Caki2 (cell line): ENCODE results near the gene PRRG3. TPM values are rescaled to one million over a fixed set of nuclear protein-coding genes. Genes with fewer than 3 reads are reported as not detected.

ENCODE experiments used
- DNase-seq: peaks from one replicate; pipeline ENCODE4 v3.0.0-alpha.2; 2015; ENCODE audit warnings: low read depth
- in situ Hi-C: cut with HindIII; loops from 2 replicates; pipeline ENCODE4 v1.10.0; 2016; ENCODE audit warnings: low sequenced_read_pairs, low pct_unique_long_range_greater_than_20kb, mixed read lengths
- total RNA-seq: library from RNA; depleted of rRNA; stranded (reverse); fragments of >200 nt; shearing (Covaris generic); gene quantifications from 2 replicates; pipeline ENCODE4 v1.2.3, GENCODE V29; 2014; ENCODE audit warnings: low replicate concordance; rRNA removed

Gene PRRG3
- total RNA-seq, 1 experiment from 2014 or later, result not detected

DNA sequence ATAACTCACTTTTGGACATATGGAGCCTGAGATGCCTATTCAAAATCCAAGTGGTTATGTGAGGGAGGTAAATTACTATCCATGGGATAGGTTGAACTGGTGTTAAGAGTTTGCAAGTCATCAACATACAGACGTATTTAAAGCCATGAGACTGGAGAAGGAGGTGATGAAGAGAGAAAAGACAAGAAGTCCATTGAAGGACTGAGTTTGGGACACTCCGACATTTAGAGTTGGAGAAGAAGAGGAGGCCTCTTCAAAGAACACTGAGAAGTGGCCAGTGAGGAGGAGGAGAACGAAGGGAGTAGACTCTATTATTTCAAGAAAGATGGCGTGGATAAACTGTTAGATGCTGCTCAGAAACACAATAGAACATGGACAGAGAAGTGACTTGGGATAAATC, 39.2 kb downstream of the PRRG3 start, which contains the start of gene CNGA2:
CNGA2 (plus strand) TSS at position 301 of the 400 bp plus-strand sequence. CDS start 3,738 bp downstream, outside the sequence.
- DNase-seq, result no peak
- in situ Hi-C loops, result no loop called here

DNA sequence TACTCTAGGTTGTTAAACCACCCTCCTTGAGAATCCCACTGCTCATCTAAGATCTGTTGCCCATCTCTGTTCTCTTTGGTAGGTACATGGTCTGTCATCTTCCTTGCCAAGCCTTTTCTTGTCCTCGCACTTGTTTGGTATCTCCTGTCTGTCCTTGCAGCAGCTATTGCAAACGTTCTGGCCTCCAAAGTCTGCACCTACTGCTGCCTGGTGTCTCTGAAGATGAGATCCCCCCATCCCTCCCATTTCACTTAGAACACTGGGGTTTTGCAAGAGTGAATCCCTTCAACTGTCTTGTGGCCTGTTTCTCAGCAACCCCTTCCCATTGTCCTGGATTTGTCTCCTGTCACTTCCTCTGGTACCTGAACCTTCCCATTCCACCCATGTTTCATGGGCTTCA, 40.0 kb downstream of the PRRG3 start:
- in situ Hi-C loops, result no loop called here
- no peak for DNase-seq

DNA sequence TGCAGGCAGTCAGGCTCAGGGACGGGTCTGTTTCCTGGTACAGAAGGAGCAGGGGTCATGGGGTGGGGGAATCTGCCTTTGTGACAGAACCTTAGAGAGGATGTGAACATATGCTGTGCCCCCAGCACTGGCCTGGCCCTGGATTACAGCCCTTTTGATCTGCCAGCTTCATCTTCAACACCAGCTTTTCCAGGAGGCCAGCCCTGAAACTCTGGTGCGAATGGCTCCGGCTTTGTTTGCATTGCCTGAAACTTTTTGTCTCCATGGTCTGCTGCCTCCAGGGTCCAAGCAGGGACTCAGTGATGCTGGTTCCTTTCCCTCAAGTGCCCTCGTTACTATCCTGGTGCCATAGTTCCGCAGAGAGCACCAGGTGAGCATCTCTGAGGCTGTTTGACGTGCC, 41.4 kb downstream of the PRRG3 start:
- in situ Hi-C loops, result no loop called here
- no peak for DNase-seq

DNA sequence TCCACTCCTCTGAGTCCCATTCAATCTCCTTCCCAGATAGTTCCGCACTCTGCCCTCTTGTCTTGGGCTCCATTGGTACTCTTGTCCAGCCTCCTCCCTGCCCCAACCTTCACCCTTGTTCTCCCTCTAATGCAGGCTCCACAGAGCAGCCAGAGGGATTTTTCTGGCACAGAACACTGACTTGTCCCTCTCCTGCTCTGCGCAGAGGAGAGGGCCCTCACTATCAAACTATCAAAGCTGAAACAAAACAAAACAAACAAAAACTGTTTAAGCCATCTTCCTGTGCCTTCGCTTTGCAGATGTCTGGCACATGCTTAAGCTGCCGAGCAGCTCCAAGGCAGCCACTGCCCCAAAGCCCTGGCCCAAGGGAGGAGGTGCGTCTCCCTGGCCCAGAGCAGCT, 42.2 kb downstream of the PRRG3 start:
- no peak for DNase-seq
- in situ Hi-C loops, result no loop called here

DNA sequence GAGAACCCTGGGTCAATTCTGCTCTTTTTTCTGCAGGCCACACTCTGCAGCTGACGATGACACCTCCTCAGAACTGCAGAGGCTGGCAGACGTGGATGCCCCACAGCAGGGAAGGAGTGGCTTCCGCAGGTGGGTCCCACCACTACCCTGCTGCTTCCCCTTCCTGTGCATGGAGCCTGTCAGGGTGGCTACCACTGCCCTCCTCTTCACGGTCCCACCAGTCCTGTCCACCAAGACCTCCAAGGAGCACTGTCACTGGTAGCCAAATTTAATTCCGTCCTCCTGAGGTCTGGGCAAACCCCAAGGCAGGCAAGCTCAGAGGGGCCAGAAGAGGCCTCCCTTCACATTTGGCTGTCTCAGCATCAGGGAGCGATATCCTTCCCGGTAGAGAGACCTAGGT, 43.5 kb downstream of the PRRG3 start:
- in situ Hi-C loops, result no loop called here
- DNase-seq, result no peak

DNA sequence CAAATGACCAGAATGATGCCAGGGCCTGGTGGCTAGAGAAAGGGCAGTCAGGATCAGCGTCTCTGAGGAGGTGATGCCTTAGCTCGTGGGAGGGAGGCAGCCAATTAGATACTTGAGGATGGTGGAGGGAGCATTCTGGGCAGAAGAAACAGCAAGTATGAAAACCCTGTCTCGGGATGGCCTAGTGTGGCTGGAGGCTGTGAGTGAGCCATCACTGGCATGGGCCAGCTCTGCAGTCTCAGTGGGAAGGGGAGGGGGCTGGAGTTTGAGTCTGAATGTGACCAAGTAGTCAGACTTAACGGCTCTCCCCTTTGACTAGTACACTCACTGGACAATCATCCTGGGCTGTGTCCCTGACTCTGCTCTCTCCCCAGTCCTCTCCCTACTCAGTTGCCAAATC, 46.3 kb downstream of the PRRG3 start:
- in situ Hi-C loops, result no loop called here
- DNase-seq, result no peak

DNA sequence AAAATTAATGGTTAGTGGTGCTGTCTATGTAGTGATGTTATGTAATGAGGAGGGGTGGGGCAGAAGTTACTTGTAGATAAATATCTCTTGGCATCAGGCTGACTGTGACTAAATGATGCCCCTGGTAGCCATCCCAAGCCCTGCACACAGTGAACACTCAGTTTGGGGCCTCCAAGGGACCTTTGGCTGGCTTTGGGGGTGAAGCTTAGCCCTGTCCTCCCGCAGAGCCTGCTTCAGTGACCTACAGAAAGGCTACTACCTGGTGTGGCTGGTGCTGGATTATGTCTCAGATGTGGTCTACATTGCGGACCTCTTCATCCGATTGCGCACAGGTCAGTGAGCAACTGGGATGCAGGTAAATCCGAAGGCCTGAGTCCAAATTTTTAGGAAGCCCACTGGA, 47.1 kb downstream of the PRRG3 start:
- no peak for DNase-seq
- in situ Hi-C loops, result no loop called here

DNA sequence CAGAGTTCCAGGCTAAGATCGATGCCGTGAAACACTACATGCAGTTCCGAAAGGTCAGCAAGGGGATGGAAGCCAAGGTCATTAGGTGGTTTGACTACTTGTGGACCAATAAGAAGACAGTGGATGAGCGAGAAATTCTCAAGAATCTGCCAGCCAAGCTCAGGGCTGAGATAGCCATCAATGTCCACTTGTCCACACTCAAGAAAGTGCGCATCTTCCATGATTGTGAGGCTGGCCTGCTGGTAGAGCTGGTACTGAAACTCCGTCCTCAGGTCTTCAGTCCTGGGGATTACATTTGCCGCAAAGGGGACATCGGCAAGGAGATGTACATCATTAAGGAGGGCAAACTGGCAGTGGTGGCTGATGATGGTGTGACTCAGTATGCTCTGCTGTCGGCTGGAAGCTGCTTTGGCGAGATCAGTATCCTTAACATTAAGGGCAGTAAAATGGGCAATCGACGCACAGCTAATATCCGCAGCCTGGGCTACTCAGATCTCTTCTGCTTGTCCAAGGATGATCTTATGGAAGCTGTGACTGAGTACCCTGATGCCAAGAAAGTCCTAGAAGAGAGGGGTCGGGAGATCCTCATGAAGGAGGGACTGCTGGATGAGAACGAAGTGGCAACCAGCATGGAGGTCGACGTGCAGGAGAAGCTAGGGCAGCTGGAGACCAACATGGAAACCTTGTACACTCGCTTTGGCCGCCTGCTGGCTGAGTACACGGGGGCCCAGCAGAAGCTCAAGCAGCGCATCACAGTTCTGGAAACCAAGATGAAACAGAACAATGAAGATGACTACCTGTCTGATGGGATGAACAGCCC, 48.6 kb downstream of the PRRG3 start:
- no peak for DNase-seq
- in situ Hi-C loops, result no loop called here

DNA sequence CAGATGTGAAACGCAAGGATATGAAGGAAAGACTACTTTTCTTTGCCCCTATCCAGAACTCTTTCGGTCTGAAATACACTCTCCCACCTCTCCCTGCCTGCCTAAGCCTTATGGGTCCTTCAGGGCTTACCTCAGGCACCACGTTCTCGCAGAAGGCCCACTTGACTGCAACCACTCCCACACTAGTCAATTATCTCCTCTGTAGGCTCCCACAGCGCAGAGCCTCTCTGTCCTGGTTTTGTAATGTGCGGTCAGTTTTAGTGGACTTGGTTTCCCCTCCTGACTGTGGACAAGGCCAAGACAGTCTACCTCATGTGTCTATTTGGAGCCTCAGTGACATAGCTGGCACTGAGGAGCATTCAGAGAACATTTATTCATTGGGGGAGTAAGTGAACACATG, 50.4 kb downstream of the PRRG3 start:
- no peak for DNase-seq
- in situ Hi-C loops, result no loop called here

DNA sequence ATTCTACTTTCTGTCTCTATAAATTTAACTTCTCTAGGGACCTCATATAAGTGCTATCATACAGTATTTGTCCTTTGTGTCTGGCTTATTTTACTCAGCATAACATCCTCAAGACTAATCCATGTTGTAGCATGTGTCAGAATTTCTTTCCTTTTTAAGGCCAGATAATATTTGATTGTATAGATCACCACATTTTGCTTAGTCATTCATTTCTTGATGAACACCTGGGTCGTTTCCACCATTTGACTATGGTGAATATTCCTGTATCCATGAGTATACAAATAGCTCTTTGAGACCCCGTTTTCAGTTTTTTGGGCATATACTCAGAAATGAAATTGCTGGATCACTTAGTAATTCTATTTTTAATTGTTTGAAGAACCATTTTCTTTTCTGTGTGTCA, 51.2 kb downstream of the PRRG3 start:
- no peak for DNase-seq
- in situ Hi-C loops, result no loop called here

DNA sequence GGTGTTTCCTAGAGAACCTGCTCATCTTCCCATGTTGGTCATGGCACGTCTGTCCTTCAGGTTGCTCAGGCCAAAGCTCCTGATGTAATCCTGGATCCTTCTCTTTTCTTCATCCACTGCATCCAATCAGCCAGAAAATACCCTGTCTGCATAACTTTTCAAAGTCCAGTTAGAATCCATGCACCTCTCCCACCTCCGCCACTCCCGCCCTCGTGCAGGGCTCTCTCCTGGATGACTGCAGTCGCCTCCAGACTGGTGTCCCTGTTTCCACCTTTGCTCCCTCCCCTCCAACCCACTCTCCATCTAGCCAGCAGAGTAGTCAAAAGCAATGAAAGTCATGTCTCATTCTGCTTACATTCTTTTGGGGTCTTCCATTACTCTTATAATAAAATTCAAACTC, 55.3 kb downstream of the PRRG3 start:
- DNase-seq, result no peak
- in situ Hi-C loops, result no loop called here

DNA sequence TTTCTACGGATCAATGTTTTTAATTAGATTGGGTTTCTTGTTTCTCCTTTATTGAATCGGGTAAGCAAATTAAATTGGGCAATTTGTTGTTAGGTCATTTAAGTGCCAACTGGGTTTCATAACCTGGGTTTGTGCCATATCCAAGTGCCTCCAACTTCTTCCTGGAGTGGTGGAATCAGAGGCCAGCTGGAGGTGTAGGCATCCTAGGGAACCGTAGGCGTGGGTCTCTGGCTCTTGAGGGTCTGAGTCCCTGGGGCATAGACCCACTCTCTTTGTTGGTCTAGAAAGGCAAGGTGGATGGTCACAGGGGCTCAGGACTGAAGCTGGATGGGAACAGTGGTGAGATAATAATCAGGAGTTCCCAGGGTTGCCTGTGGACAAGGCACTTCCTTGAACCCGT, 57.6 kb downstream of the PRRG3 start:
- in situ Hi-C loops, result no loop called here
- DNase-seq, result no peak

DNA sequence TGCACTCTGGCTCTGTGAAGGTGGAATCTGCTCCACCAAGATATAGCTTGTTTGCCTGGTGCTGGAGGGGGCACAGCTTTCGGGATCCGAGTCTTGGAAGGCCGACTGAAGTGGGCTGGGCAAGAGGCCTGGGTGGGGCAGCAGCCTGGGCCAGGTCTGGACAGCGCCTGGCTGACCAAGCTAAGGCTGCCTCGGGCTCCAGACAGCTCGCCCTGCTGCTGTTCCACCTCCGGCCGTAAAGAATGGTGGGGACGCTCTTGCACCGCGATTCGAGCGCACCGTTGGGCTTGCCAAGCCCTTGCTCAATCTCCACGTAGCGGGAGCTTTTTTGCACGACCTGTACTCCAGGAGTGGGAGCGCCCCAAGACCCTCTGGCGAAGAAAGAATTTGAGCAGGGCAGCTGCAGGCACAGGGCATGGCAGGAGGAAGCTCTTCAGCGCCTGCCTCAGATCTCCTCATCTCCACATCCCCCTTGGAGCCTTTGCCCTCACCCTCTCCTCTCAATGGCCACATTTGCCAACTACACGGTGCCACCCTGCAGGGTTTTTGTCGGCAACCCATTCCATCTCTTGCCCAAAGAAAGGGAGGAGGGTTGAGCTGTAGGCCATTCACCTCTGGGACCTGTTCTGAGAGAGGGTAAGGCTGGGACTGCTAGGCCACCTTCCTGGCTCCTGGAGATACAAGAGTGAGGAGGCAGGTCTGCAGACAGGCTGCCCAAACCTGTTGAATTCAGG, 58.2 kb downstream of the PRRG3 start:
- peak; percentile 55 for DNase-seq
- in situ Hi-C loops, result no loop called here

DNA sequence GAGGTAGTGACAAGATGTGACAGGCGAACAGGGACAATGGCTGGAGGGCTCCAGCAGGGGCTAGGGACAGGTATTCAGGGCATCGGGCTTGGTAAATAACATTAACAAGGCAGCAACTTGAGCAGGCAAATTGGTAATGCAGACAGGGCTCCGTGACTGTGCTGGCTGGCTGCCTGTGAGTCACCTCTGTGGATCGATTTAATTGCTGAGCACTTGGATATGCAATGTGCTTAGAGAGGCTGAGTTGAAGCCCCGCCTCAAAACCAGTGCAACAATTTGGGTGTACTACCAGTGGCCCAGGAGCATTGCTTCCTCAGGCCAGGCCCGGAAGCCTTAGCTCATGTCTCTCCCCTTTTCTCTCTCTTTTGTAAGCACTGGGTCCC, 58.8 kb downstream of the PRRG3 start:
- DNase-seq, result peak; percentile 50

DNA sequence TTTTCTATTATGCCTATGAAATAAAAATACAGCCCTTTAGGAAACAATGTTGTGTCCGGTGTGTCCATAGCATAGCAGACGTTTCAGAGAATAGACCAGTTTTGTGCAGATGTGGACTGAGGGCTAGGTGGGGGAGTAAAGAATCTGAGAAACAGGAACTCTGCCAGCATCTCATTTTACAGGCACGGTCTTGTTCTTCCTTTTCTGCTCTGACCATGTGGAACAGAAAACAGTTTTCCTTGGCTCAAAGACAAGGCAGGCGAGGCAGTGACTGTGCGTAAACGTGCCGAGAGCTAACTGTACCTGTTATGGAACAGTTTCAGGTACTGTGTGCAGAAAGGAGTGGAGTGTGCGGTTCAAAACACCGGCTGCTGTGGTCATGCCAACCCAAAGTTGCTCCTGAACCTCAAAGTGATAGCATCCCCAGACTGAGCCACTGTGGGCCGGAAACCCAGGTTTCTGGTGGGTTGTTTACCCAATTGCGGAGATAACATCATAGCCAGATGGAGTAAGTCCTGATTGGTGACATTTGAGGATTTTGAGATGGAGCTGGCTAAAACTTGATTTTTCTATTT, 59.5 kb downstream of the PRRG3 start:
- in situ Hi-C loops, result no loop called here
- DNase-seq, result peak; percentile 62

More for the DNA sequence above, 58.8 kb downstream of the PRRG3 start:
- in situ Hi-C loops, result no loop called here

Other genes with a start within 250 kb of the PRRG3 start
- not detected in 2 replicates for gene PASD1, start 131.8 kb upstream of the PRRG3 start, total RNA-seq
- not detected in 2 replicates for gene FATE1, start 20.6 kb downstream of the PRRG3 start, total RNA-seq
- not detected in 2 replicates for gene CNGA2, start 39.3 kb downstream of the PRRG3 start, total RNA-seq
- gene MAGEA4, start 217.4 kb downstream of the PRRG3 start, total RNA-seq, result not detected in 2 replicates